Fibroblast of skin of back (primary cell): ENCODE results near the gene CDT1.
"Not testable (repeated sequence)": the region's sequence is repeated elsewhere in the genome, so short reads cannot be mapped to it uniquely, and the experiment has no call there.

Experiments used
- DNase-seq: peaks from one replicate; pipeline ENCODE4 v3.0.0-alpha.2; 2013

Gene CDT1

DNA sequence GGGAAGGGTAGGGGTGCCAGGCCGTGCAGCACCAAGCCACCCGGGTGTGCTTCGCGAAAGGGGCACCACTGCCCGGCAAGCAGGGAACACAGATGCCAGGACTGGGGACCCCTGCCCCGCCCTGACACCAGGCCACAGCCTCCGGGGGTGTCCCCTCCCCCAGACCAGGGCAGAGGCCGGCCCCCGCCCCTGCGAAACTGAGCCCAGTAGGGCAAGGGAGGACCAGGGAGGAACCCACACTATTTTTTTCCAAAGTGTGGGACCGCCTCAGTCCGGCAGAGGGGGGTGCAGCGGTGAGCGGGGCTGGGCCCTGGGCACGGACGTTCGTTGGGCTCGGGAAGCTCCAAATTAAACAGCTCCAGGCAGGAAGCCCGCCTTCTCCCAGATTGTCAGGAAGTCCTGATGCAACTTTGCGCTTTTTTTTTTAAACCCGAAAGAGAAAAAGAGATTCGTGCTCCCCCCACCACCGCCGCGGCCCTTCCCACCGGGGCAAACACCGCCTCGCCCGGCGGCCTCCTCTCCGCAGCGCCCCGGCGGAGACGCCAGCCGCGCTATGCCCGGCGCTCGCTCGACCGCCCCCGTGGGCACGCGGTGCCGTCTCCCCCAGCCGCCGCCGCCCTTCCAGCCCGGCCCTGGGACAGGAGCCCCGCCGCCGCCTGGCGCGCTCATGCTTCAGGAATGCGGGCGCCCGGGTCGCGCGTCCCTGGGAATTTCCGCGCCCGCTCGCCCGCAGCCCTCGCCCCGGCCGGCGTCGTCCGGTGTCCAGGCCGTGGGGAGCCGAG is 19.3 kb upstream of the CDT1 start:
- peak; percentile 82 for DNase-seq

GRCh38 chr16:88784856-88785105 is 18.8 kb upstream of the CDT1 start:
- no peak for DNase-seq

DNA sequence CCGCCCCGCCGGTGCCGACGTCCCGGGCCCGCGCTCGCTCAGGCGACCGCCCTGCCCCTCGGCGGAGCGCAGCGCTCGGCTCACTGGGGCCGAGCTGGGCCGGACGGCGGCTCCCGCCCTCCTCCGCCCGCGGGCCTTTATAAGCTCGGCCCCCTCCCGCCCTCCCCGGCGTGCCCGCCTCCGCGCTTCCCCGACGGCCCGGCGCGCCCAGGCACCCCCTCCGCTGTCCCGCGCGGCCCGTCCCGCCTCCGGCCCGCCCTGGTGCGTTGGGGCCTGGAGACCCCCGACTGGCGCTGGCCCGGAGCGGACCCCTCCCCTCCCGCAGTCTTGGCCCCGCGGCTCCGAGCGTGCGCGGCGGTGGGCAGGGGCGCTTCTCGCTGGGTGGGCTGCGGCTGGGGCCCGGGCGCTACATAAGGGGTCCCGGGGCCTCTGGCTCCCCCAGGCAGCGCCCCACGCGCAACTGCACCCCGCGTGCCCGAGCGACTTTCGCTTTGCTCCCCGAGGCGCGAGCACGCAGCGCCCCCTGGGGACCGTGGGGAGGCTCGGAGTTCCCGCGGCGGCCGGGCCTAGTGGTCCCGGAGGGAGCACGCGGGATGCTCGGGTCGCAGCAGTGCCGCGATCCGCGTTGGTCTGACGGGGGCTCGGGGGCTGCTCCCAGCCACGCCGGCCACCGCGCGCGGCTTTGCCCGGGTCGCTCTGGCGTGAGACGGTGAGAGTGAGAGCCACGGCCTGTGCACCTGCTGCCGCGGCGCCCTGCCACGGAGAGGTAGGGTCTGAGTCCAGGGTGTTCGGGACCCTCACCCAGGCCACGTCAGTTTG is 18.3 kb upstream of the CDT1 start, which contains the start of gene PIEZO1:
PIEZO1 (minus strand) TSS at position 115 of the 819 bp plus-strand sequence. CDS start 256 bp downstream, outside the sequence.
- peak; percentile 71 for DNase-seq

- no peak for DNase-seq
Observed at GRCh38 chr16:88787579-88788314, 15.8 kb upstream of the CDT1 start.

- DNase-seq = not testable (repeated sequence)
Observed at GRCh38 chr16:88788749-88789148, 14.8 kb upstream of the CDT1 start.

- DNase-seq = no peak
Observed at GRCh38 chr16:88789594-88789993, 14.0 kb upstream of the CDT1 start.

DNA sequence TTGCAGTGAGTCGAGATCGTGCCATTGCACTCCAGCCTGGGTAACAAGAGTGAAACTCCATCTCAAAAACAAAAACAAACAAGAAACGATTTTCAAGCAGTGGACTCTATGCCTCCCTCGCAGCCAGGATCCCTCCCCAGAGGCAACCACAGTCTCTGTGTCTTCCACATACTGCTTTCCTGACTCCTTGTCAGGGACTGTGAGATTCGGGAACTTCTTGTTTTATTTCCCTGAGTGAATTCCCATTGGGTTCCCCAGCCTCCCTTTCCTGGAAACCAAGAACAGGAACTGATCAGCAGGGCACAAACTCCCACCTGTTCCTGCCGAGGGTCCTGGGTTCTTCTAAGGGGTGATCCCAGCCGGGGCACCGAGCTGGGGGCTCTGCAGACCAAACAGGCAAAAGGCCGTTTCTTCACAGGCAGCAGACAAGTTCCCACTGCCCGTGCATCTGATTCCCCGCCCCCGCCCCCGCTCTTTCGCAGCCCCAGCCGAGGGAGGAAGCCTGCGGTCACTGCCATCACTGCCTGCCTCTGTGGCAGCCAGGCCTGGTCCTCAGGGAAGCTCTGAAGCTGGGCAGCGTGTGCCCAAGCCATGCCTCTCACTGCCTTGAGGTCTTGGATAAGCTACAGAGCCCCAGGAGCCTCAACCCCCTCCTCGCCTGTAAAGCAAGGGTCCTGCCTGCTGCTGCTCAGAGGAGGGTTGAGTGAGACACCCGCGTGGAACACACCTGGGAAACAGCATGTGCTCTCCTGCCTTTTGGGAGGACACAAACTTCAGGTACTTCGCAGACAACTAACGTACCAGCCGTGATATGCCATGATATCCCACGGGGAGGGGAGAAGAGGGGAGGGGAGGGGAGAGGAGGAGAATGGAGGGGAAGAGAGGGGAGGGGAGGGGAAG is 13.0 kb upstream of the CDT1 start:
- no peak for DNase-seq

DNA sequence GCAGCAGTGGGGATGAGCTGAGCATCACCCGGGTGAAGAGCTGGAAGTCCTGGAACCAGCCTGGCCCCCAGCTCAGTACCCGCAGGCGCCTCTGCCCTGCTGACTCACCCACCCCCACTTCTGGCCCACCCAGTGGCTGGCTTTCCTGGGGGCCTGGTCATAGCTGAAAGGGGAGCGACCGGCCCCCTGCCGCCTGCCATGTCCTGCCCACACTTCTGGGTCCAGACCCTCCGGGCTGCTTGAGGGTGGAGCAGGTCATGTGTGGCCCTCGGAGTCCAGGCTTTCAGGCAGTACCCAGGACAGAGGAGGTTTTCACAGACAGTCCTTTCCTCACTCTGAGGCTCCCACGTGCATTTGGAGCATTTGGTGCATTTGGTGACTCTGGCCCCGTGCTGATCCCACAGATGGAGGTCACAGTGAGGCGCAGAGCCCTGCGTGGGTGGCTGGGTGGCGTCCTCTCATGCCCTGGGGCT is 11.5 kb upstream of the CDT1 start:
- DNase-seq = no peak

GRCh38 chr16:88792668-88793250 is 10.8 kb upstream of the CDT1 start:
- no peak for DNase-seq

GRCh38 chr16:88793251-88793954 is 10.2 kb upstream of the CDT1 start:
- no peak for DNase-seq

GRCh38 chr16:88796278-88796677 is 7.3 kb upstream of the CDT1 start:
- DNase-seq = no peak

DNA sequence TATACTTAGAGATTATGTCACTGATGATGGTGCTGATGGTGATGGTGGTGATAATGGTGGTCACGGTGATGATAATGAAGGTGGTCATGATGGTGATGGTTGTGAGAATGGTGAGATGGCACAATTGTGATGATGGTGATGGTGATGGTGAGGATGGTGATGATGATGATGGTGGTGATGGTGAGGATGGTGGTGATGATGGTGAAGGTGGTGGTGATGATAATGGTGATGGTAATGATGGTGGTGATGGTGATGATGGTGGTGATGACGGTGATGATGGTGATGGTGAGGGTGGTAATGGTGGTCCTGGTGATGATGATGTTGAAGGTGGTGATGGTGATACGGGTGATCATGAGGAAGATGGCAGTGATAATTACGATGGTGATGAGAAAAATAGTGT is 5.5 kb upstream of the CDT1 start:
- no peak for DNase-seq

DNA sequence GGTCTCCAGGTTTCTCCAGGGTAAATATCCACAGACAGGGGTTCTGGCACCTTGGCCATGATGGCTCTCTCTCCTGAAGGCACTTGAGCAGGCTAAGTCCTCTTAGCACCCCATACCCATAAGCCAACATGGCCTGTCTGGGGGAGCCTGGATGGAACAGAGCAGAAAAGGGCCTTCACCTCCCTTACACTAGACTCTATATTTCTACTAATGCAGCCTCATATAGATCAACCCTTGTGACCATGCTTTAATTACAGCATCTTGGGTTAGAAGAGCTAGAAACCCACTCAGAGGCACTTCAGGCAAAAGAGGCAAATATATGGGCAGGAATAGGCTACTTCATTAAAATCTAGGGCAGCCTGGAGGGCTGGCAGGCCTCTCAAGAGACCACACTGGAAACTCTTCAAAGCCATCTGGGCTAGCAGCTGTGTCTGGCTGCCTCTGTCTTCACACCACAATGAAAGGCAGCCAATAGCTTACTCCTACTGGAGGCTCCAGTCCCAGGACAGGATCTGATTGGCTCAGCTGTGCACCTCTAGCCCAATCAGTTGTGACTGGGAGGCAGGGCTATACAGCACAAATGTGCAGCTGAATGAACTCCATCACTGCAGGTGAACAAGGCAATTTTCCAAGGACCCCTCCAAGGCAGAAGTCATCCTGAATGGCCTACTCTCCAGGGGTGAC is 4.7 kb upstream of the CDT1 start:
- DNase-seq = no peak

GRCh38 chr16:88799569-88800276 is 3.9 kb upstream of the CDT1 start:
- no peak for DNase-seq

DNA sequence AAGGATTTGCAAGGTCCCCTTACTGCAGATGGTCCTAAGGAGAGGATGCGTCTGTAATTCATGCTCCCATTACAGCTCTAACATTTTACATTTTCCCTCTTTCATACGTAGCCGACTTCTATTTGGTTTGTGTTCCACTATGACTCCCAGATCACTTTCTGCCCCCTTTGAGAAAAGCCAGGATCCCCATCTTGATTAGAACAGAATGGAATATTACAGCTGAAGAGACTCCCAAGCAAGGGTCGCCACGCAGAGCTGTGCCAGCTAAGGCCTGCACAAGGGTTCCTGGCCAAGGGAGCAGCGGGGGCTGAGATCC is 3.4 kb upstream of the CDT1 start:
- no peak for DNase-seq

DNA sequence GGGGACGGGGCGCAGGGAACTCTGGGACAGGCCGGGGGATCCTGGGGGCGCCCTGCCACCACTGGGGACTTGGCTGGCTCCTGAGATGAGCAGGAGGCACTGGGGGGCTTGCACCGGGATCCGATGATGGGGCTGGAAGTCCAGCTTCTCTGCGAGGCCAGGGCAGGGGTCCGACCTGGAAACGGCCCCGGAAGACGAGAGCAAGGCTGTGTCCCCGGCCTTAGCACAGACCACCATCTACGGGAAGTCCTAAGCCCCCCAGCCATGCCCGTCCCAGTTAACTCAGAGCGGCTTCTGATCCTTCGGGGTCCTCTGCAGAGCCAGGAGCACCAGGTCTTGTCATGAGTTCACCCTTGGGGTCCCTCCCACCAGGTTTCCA is 573 bp downstream of the CDT1 start:
- DNase-seq = no peak

GRCh38 chr16:88804552-88805339 is 1.2 kb downstream of the CDT1 start:
- DNase-seq = no peak

- no peak for DNase-seq
Observed at GRCh38 chr16:88805340-88805715, 1.7 kb downstream of the CDT1 start.

GRCh38 chr16:88805887-88806393 is 2.4 kb downstream of the CDT1 start:
- DNase-seq = no peak
